K562 (cell line): ENCODE data around the gene KARS1.

ENCODE experiments used
- CBFB ChIP-seq: sonication (generic); formaldehyde crosslinking; IDR thresholded peaks from 2 replicates; pipeline ENCODE4 v1.4.0; 2020; ENCODE audit warnings: mild to moderate bottlenecking, missing genetic modification reagents
- CREB5 ChIP-seq: fragments of 250-450 bp; sonication (Bioruptor Pico); IDR thresholded peaks from 2 replicates; pipeline ENCODE4 v1.5.0; 2020; ENCODE audit warnings: mild to moderate bottlenecking
- CTCF ChIP-seq, 3 experiments: IDR thresholded peaks in 2 of 3; conservative IDR thresholded peaks in 1 of 3; 2 replicates each; pipeline ENCODE4 v1.5.1; 2011 to 2012; ENCODE audit warnings: low read length in 3 of 3, mild to moderate bottlenecking in 3 of 3, control low read depth in 2 of 3, improper control_type of control experiment in 1 of 3, inconsistent platforms in 1 of 3, low read depth in 1 of 3, mixed read lengths in 1 of 3, moderate library complexity in 1 of 3; ENCODE audit not compliant: insufficient read depth in 2 of 3
- FIP1L1 ChIP-seq: fragments of 200-400 bp; formaldehyde crosslinking; IDR thresholded peaks from 2 replicates; pipeline ENCODE4 v1.6.1; 2018; ENCODE audit warnings: mild to moderate bottlenecking, low read depth, low read length; ENCODE audit not compliant: poor library complexity, severe bottlenecking
- MYC ChIP-seq, 2 experiments: fragments of 250-450 bp in 1 of 2; sonication (Bioruptor Pico) in 1 of 2; IDR thresholded peaks; 2 replicates each; pipeline versions ENCODE4 v1.5.1 to v1.6.1; 2012 to 2021; ENCODE audit warnings: low read depth in 2 of 2, borderline replicate concordance in 1 of 2, improper control_type of control experiment in 1 of 2, low read length in 1 of 2, mild to moderate bottlenecking in 1 of 2, moderate library complexity in 1 of 2
- POLR2A ChIP-seq: fragments of 450-650 bp; conservative IDR thresholded peaks from 2 replicates; pipeline ENCODE4 v1.6.1; 2016
- SMARCE1 ChIP-seq: fragments of 450-650 bp; IDR thresholded peaks from 2 replicates; pipeline ENCODE4 v1.7.1; 2016; ENCODE audit warnings: mild to moderate bottlenecking
- ZFP36 ChIP-seq: fragments of 150-350 bp; IDR thresholded peaks from 2 replicates; pipeline ENCODE4 v1.6.1; 2018; ENCODE audit warnings: low read length, low read depth; ENCODE audit not compliant: partially characterized antibody
- ZNF134 ChIP-seq: fragments of 250-450 bp; sonication (Bioruptor Pico); conservative IDR thresholded peaks from 2 replicates; pipeline ENCODE4 v1.4.0; 2020
- ZNF274 ChIP-seq: IDR thresholded peaks from 2 replicates; pipeline ENCODE4 v1.6.1; 2011; ENCODE audit warnings: low read depth, mild to moderate bottlenecking, low read length, moderate library complexity, borderline replicate concordance
- ZNF76 ChIP-seq: fragments of 250-450 bp; sonication (Bioruptor Pico); IDR thresholded peaks from 2 replicates; pipeline ENCODE4 v1.4.0; 2020; ENCODE audit warnings: mild to moderate bottlenecking, moderate library complexity, borderline replicate concordance
- ZSCAN32 ChIP-seq: fragments of 450-650 bp; formaldehyde crosslinking; IDR thresholded peaks from 2 replicates; pipeline ENCODE4 v1.4.0; 2020; ENCODE audit warnings: mild to moderate bottlenecking, moderate library complexity

DNA sequence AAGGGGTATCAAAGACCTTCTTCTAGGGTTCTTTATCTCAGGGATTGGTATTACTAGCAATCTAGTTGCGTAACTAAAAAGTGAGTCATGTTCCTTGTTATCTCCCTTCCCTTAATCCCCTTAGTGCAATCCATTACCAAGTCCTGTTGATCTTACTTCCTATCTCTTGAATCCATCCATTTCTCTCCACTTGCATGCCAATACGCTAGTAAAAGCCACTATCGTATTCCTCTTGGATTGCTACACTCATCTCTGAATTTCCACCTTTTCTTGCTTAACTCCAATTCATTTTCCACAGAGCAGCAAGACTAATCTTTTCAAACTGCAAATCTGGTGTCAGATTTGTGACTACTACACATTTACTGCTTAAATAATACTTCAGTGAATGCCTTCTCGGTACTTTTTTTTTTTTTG is 22.5 kb downstream of the KARS1 start:
- TF ChIP-seq CBFB (CRISPR knock-in tag) = no peak
- TF ChIP-seq POLR2A = no peak
- TF ChIP-seq CREB5 (CRISPR knock-in tag) = no peak
- no peak for TF ChIP-seq CTCF (IDR thresholded peaks at IDR 0.05 in 2 of 3, conservative IDR thresholded peaks at IDR 0.05 in 1 of 3; ENCODE audit: insufficient read depth in 2 of 3, low read depth in 1 of 3, low read length in 3 of 3)
- no peak for TF ChIP-seq ZNF274
- TF ChIP-seq SMARCE1 = peak; percentile 98
- no peak for TF ChIP-seq ZFP36
- no peak for TF ChIP-seq FIP1L1
- no peak for TF ChIP-seq ZSCAN32 (CRISPR knock-in tag)
- TF ChIP-seq ZNF76 (CRISPR knock-in tag) = no peak
- TF ChIP-seq MYC (IDR thresholded peaks at IDR 0.05; ENCODE audit: low read depth, low read length) = no peak
- no peak for TF ChIP-seq MYC (CRISPR knock-in tag; IDR thresholded peaks at IDR 0.05; ENCODE audit: borderline replicate concordance, low read depth)
- TF ChIP-seq ZNF134 (CRISPR knock-in tag) = no peak
